Measurements from ENCODE around the gene CATSPER3.

DNA sequence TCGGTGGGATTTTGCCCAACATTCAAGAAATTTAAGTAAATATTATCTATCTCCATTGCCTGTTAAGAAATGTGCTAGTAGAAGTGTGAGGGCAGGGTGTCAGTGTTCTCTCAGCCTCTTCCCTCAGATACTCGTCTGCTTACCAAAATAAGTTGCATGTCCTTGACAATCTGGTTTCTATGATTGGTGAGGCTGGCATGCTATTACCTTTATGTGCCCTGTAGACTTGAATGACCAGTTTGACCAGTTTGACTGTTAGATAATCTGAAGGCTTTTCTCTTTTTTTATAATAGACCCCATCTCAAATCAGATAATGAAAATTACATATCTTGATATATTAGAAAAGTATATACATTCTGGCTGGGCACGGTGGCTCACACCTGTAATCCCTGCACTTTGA is 348 bp downstream of the CATSPER3 start:
- TF ChIP-seq, protein P1, sequence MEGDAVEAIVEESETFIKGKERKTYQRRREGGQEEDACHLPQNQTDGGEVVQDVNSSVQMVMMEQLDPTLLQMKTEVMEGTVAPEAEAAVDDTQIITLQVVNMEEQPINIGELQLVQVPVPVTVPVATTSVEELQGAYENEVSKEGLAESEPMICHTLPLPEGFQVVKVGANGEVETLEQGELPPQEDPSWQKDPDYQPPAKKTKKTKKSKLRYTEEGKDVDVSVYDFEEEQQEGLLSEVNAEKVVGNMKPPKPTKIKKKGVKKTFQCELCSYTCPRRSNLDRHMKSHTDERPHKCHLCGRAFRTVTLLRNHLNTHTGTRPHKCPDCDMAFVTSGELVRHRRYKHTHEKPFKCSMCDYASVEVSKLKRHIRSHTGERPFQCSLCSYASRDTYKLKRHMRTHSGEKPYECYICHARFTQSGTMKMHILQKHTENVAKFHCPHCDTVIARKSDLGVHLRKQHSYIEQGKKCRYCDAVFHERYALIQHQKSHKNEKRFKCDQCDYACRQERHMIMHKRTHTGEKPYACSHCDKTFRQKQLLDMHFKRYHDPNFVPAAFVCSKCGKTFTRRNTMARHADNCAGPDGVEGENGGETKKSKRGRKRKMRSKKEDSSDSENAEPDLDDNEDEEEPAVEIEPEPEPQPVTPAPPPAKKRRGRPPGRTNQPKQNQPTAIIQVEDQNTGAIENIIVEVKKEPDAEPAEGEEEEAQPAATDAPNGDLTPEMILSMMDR (conservative IDR thresholded peaks at IDR 0.05 in 1 of 2, IDR thresholded peaks at IDR 0.05 in 1 of 2; ENCODE audit: low read depth in 1 of 2, low read length in 2 of 2) = no peak
- no peak for TF ChIP-seq EZH2 (IDR thresholded peaks at IDR 0.05; ENCODE audit: low read length, missing control alignments)

Data from fibroblast of lung (primary cell).